HG03097 (cell line): Measurements from ENCODE around the gene BAMBI.

Experiments used
- ATAC-seq: cut with Tn5 transposase; IDR thresholded peaks from one replicate; pipeline ENCODE4 v1.9.1; 2021; ENCODE audit not compliant: unreplicated experiment, low FRiP score

The BAMBI gene

GRCh38 chr10:28674782-28675181 lies 2.5 kb upstream of the BAMBI start:
- ATAC-seq = no peak

DNA sequence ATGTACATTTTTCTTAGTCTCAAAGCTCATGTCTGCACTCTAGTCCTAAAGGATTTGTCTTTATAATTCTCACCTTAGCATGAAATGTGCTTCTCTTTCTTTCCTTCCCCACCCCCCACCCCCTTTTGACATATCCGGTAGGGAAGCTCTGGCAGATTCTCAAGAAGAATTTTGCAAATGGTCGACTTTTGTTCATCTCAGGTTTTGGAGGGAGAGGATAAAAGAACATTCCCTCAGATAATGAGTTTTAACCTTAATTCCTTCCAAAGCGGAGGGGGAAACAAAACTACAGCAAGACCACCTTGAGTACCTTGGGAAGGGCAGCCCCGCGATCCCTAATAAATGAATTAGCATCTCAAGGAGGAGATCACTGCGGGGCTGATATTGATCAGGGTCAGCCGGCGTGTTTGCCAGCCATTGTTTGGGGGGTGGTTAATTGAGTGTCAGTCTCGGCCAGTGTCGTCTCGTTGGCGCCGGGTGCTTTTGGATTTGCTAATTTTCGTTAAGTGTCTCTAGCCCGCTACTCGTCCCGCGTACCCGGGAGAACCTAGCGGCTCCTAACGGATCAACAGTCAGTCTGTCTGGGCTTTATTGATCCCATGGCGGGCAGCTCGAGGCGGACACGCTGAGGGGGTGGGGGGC lies 874 bp upstream of the BAMBI start:
- no peak for ATAC-seq

DNA sequence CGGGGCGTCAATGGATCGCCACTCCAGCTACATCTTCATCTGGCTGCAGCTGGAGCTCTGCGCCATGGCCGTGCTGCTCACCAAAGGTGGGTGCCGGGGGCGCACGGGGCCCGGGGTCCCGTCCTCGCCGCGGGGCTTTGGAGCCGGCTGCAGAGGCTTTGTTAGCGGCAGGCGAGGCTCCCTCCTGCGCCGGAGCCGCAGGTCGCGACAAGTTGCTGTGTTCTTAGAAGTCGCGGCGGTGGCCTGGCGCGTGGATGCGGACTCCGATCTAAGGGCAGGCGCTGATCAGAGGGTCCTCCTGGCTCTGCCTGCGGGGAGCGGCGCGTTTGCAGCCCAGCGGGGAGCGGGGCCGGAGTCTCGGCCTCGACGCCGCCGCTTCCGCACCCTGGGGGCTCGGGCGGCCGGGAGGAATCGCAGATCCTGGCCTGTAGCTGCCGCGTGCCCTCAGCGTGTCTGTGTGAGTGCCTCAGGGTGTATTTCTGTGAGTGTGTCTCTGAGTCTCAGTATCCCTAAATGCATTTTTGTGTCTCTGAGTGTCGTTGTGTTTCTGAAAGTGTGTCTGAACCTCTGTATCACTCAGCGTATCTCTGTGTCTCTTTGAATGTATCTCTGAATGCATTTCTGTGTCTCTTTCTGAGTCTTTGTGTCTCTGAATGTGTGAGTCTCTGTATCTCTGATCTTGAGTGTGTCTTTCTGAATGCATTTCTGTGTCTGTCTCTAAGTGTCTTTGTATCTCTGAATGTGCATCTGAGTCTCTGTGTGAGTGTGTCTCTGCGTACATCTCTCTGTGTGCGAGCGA lies 766 bp downstream of the BAMBI start:
- no peak for ATAC-seq

- no peak for ATAC-seq
Measured at GRCh38 chr10:28678687-28679457, 1.6 kb downstream of the BAMBI start.

DNA sequence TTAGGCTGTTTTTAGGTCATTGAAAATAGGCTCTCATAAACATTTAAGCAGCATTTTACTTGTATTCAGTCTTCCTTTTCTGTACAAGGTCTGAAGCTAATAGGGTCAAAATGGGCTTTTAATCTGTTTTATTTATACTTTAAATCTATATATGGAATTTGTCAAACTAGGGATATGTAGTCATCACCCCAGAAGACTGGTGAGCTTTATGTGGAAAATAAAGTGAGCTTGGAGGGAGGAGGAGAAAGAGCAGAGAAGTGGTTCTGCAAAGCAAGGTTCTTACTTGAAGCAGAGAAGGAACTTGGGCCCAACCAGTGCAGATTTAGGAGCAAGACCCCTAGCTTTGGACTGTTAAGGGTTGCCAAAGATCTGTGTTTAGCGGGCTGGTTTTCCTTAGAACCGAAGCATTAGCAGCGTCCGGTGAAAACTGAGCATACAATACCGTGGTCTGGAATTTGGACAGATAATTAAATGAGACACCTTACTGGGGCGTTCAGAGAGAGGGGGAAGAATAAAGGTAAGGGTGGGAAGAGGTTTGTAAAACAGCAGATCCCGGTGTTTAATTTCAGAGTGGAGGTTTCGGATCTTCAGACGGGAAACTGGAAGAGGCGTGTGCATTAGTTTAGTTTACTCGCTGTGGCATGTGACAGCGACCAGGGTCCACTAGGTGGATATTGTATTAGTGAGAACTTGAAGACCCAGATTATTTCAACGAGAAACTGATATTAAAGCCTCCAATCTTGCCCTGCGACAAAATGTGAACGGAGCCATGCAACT lies 2.4 kb downstream of the BAMBI start:
- ATAC-seq = no peak

GRCh38 chr10:28680358-28680752 lies 3.0 kb downstream of the BAMBI start:
- ATAC-seq = no peak

DNA sequence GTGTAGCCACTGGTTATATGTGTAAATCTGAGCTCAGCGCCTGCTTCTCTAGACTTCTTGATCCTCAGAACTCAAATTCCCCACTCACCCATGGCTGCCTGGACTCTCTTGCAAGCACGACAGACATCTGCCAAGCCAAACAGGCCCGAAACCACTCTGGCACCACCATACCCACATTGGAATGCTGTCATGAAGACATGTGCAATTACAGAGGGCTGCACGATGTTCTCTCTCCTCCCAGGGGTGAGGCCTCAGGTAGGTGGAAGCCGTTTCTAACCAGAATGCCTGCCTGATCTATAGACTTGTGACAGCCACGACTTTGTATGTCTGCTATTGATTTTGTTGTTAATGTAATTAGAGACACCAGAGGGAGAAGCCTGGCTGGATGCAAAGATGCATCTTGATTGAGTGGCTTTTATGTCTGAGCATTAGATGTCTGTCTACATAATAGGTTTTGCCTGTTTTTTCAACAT lies 4.0 kb downstream of the BAMBI start:
- ATAC-seq = no peak

DNA sequence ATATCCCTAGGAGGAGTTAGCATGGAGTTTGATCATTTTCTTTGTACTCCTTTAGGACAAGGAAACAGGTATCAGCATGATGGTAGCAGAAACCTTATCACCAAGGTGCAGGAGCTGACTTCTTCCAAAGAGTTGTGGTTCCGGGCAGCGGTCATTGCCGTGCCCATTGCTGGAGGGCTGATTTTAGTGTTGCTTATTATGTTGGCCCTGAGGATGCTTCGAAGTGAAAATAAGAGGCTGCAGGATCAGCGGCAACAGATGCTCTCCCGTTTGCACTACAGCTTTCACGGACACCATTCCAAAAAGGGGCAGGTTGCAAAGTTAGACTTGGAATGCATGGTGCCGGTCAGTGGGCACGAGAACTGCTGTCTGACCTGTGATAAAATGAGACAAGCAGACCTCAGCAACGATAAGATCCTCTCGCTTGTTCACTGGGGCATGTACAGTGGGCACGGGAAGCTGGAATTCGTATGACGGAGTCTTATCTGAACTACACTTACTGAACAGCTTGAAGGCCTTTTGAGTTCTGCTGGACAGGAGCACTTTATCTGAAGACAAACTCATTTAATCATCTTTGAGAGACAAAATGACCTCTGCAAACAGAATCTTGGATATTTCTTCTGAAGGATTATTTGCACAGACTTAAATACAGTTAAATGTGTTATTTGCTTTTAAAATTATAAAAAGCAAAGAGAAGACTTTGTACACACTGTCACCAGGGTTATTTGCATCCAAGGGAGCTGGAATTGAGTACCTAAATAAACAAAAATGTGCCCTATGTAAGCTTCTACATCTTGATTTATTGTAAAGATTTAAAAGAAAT lies 4.8 kb downstream of the BAMBI start:
- no peak for ATAC-seq

DNA sequence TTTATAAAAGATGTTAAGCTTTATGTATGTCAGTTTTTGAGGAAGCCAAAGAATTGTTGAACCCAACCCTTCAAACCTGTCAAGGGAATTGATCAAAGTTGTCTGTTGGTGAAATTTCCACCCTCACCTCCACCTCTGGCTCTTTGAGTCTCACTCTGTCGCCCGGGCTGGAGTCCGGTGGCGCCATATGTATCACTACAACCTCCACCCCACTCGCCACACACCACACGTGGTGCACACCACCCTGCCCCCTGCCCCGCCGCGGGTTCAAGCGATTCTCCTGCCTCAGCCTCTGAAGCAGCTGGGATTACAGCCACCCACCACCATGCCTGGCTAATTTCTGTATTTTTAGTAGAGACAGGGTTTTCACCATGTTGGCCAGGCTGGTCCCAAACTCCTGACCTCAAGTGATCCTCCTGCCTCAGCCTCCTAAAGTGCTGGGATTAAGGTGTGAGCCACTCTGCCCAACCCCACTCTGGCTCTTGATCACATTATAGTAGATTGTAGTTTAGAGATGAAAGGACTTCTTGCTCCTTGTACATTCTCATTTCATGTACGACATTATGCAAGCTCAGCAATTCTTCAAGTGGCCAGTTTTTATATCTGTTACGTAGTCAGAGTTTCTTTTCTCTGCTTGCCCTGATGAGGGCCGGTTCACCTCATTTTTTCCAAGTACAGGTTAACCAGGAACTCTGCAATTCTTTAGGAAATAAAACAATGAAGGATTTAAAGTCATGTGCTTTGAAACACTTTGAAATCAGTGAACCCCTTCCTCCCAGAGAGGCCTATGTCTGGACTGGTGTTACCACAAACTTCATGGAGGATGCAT lies 7.0 kb downstream of the BAMBI start:
- ATAC-seq = no peak

DNA sequence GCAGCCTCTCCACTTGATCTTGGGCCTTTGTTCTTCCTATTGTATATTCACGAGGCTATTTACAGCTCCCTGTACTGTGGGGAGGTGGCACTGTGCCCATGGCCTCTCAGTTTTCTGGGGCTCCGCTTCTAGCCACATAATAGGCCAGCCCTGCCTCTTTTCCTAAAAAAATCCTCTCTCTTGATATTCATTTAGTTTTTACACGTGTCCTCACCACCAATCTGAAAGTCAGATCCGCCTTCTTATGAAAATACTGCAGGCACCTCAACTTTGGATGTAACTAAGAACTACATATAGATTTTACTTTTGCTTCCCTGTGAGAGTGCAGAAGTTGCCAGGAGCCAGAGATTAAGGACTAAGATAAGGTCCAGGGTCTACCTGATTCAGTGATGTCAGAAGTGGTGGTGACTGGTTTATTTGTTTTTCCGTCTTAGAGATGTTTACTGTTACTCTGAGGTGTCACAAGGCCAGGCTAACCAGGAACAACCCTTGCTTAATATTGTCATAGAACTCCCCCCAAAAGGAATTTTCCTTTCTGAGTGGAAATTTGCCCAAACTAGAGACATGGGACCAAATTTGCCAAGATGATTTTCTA lies 7.8 kb downstream of the BAMBI start:
- ATAC-seq = no peak

GRCh38 chr10:28685717-28686116 lies 8.4 kb downstream of the BAMBI start:
- ATAC-seq = no peak

DNA sequence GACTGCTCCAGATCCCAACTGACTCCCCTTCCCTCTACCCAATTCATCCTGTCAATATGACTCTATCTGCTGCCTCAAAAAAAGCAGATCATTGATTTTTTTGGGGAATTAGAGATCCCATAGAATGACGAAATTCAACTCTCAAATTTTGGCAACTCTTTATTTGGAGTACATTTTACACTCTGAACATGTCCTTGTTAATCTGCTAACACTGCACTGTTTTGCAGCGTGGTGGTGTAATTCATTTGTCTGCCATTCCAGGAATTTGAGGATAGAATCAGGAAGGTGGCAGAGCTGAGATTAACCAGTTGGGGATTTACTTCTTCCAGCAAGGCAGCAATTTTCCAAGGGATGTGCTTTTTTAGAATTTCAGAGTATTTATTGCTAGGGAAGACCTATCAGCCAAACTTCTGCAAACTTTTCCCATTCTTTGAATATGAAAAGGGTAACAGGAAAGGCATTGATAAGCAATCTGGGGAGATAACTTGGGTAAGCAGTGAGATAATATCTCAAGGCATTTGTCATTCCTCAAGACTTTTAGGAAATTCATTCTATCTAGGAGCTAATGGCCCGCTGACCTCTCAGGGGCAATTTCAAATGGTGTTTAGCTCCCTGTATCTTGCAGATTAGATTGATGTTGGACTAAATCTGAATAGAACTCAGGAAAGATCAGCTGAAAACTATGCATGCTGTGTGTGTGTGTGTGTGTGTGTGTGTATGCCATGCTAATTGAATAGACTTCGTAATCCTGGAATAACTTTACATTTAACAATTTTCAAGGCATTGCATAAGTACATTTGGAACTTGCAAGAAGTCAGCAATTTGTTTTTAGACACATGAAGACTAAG lies 9.7 kb downstream of the BAMBI start:
- ATAC-seq = no peak

DNA sequence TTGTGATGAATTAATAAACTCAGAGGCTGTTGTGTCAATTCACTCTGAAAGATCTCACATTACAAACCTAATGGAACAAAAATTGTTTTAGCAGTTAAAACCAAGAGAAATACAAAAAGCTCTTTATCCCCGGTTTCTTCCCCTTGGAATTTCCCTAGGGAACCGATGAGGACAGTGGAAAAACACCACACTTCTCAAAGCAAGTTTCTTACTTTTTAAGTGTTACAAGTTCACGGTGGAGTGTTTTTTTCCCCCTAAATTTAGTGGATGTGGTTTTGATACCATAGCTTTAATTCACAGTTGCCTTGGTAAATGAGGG lies 10.3 kb downstream of the BAMBI start:
- ATAC-seq = no peak

DNA sequence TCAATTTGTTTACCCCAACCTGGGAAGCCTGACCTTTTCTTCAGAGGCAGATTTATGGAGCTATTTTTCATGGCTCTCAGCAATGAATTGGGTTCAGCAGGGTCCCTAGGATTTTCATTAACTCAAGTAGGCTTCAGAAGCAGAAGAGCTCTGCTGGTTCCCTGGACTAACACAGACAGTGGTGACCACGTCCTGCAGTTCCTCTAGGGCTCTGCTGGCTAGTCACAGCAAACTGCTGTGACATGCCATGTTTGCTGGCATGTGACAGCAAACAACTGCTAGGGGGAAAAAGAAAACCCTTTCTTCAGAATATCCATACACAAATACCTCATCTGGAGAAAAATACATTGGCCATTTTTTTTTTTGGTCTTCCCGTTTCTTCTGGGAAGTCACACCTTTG lies 13.2 kb downstream of the BAMBI start:
- no peak for ATAC-seq

DNA sequence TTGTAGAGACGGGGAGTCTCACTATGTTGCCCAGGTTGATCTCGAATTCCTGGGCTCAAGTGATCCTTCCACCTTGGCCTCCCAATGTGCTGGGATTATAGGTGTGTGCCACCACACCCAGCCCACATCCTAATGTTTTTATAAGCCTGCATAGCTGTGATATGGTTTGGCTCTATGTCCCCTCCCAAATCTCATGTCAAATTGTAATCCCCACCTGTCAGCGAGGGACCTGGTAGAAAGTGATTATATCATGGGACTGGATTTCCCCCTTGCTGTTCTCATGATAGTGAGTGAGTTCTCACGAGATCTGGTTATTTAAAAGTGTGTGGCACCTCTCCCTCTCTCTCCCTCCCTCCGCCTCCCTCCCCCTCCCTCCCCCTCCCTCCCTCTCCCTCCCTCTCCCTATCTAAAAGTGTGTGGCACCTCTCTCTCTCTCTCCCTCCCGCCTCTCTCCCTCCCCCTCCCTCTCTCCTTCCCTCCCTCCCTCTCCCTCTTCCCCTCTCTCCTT lies 13.9 kb downstream of the BAMBI start:
- no peak for ATAC-seq

DNA sequence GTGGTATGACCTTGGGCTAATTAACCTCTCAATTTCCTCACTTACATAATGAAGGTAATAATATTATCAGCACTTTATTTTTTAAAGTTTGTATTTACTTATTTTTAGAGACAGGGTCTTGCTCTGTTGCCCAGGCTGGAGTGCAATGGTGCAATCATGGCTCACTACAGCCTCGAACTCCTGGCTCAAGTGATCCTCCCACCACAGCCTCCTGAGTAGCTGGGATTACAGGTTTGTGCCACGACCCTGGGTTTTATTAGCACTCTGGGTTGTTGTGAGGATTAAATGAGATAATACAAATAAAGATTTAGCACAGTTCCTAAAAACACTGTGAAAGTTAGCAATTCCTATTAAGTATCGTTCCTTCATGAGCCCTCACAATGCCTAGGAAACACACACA lies 14.7 kb downstream of the BAMBI start:
- no peak for ATAC-seq

- ATAC-seq = no peak
Measured at GRCh38 chr10:28694530-28694929, 17.2 kb downstream of the BAMBI start.

DNA sequence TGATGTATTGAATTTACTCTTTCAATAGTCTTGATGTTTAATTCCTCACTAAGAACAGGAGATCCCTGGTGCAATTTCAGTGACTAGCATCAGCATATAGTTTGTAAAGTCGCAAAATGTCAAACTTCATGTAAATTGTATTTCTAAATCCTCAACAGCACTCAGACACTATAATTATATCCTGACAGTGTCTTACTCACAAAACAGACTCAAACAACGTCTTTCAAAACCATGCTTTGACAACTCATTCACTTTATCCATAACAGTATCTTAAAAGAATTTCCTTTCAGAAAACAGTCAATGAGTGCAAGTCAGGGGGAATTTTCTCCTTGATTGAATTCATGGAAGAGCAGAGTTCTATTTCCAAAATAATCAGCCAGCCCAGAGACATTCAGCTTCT lies 20.8 kb downstream of the BAMBI start:
- no peak for ATAC-seq
